ENCODE measurements around the gene CNKSR1. TPM values are rescaled to one million over a fixed set of nuclear protein-coding genes. Genes with fewer than 3 reads are reported as not detected.

CNKSR1 gene
- total and polyA plus RNA-seq, 2 of the 13 experiments (the other 11 are each of a cell fraction or from before 2014, with no cell fraction given) = 3.4 to 8.9 TPM

DNA sequence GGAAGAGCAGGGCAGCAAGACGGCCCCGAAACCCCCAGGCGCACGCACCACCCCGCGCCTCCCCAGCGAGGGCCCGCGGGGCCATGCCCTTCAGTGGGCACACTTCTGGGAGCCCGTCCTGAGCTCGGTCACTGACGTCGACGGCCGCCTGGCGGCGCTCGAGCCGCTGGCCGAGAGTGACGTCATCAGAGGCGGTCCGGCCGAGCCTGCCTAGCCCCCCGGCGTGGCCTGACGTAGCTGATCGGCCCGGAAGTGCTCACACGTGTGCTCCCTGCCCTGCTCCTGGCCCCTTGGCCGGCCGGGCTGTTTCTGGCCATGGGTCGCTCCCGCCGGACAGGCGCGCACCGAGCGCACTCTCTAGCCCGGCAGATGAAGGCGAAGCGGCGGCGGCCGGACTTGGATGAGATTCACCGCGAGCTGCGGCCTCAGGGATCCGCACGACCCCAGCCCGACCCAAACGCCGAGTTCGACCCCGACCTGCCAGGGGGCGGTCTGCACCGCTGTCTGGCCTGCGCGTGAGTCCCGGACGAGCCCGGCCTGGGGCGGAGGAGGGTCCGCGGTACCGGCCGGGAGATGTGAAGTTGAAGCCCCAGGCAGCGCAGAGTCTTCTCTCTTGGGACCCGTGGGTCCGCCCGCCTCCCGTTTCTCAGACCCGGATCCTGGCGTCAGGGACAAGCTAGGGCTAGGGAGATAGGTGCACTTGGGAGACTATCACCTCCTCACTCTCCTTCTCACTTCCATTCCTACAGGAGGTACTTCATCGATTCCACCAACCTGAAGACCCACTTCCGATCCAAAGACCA, 7.4 kb upstream of the CNKSR1 start, which contains the start of gene ZNF593 (continued):
- TF ChIP-seq, protein P1, sequence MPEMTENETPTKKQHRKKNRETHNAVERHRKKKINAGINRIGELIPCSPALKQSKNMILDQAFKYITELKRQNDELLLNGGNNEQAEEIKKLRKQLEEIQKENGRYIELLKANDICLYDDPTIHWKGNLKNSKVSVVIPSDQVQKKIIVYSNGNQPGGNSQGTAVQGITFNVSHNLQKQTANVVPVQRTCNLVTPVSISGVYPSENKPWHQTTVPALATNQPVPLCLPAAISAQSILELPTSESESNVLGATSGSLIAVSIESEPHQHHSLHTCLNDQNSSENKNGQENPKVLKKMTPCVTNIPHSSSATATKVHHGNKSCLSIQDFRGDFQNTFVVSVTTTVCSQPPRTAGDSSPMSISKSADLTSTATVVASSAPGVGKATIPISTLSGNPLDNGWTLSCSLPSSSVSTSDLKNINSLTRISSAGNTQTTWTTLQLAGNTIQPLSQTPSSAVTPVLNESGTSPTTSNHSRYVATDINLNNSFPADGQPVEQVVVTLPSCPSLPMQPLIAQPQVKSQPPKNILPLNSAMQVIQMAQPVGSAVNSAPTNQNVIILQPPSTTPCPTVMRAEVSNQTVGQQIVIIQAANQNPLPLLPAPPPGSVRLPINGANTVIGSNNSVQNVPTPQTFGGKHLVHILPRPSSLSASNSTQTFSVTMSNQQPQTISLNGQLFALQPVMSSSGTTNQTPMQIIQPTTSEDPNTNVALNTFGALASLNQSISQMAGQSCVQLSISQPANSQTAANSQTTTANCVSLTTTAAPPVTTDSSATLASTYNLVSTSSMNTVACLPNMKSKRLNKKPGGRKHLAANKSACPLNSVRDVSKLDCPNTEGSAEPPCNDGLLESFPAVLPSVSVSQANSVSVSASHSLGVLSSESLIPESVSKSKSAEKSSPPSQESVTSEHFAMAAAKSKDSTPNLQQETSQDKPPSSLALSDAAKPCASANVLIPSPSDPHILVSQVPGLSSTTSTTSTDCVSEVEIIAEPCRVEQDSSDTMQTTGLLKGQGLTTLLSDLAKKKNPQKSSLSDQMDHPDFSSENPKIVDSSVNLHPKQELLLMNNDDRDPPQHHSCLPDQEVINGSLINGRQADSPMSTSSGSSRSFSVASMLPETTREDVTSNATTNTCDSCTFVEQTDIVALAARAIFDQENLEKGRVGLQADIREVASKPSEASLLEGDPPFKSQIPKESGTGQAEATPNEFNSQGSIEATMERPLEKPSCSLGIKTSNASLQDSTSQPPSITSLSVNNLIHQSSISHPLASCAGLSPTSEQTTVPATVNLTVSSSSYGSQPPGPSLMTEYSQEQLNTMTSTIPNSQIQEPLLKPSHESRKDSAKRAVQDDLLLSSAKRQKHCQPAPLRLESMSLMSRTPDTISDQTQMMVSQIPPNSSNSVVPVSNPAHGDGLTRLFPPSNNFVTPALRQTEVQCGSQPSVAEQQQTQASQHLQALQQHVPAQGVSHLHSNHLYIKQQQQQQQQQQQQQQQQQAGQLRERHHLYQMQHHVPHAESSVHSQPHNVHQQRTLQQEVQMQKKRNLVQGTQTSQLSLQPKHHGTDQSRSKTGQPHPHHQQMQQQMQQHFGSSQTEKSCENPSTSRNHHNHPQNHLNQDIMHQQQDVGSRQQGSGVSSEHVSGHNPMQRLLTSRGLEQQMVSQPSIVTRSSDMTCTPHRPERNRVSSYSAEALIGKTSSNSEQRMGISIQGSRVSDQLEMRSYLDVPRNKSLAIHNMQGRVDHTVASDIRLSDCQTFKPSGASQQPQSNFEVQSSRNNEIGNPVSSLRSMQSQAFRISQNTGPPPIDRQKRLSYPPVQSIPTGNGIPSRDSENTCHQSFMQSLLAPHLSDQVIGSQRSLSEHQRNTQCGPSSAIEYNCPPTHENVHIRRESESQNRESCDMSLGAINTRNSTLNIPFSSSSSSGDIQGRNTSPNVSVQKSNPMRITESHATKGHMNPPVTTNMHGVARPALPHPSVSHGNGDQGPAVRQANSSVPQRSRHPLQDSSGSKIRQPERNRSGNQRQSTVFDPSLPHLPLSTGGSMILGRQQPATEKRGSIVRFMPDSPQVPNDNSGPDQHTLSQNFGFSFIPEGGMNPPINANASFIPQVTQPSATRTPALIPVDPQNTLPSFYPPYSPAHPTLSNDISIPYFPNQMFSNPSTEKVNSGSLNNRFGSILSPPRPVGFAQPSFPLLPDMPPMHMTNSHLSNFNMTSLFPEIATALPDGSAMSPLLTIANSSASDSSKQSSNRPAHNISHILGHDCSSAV (CRISPR knock-in tag; IDR thresholded peaks at IDR 0.05; ENCODE audit: borderline replicate concordance) = 0 out of 2 replicates have a peak, but pooled peaks have one; percentile 78
- TF ChIP-seq TEAD3 (CRISPR knock-in tag; optimal IDR thresholded peaks at IDR 0.05; ENCODE audit: borderline replicate concordance) (peak; percentile 62), ZNF510 (CRISPR knock-in tag; IDR thresholded peaks at IDR 0.05; ENCODE audit: low read depth) (0 out of 2 replicates have a peak, but pooled peaks have one; percentile 53), HES4 (CRISPR knock-in tag; IDR thresholded peaks at IDR 0.05; ENCODE audit: borderline replicate concordance) (peak; percentile 85; the same call in 1 of the 2 replicates), JUN (CRISPR knock-in tag; IDR thresholded peaks at IDR 0.05) (peak; percentile 91), ZNF251 (CRISPR knock-in tag; IDR thresholded peaks at IDR 0.05) (no peak), ZNF30 (CRISPR knock-in tag; IDR thresholded peaks at IDR 0.05) (no peak)
- TF ChIP-seq, protein P2, sequence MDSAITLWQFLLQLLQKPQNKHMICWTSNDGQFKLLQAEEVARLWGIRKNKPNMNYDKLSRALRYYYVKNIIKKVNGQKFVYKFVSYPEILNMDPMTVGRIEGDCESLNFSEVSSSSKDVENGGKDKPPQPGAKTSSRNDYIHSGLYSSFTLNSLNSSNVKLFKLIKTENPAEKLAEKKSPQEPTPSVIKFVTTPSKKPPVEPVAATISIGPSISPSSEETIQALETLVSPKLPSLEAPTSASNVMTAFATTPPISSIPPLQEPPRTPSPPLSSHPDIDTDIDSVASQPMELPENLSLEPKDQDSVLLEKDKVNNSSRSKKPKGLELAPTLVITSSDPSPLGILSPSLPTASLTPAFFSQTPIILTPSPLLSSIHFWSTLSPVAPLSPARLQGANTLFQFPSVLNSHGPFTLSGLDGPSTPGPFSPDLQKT (CRISPR knock-in tag; IDR thresholded peaks at IDR 0.05; ENCODE audit: borderline replicate concordance) = peak; percentile 90; the same call in 1 of the 2 replicates
- TF ChIP-seq, protein P3, sequence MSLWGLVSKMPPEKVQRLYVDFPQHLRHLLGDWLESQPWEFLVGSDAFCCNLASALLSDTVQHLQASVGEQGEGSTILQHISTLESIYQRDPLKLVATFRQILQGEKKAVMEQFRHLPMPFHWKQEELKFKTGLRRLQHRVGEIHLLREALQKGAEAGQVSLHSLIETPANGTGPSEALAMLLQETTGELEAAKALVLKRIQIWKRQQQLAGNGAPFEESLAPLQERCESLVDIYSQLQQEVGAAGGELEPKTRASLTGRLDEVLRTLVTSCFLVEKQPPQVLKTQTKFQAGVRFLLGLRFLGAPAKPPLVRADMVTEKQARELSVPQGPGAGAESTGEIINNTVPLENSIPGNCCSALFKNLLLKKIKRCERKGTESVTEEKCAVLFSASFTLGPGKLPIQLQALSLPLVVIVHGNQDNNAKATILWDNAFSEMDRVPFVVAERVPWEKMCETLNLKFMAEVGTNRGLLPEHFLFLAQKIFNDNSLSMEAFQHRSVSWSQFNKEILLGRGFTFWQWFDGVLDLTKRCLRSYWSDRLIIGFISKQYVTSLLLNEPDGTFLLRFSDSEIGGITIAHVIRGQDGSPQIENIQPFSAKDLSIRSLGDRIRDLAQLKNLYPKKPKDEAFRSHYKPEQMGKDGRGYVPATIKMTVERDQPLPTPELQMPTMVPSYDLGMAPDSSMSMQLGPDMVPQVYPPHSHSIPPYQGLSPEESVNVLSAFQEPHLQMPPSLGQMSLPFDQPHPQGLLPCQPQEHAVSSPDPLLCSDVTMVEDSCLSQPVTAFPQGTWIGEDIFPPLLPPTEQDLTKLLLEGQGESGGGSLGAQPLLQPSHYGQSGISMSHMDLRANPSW (CRISPR knock-in tag; IDR thresholded peaks at IDR 0.05; ENCODE audit: borderline replicate concordance) = no peak
- TF ChIP-seq, protein P4, sequence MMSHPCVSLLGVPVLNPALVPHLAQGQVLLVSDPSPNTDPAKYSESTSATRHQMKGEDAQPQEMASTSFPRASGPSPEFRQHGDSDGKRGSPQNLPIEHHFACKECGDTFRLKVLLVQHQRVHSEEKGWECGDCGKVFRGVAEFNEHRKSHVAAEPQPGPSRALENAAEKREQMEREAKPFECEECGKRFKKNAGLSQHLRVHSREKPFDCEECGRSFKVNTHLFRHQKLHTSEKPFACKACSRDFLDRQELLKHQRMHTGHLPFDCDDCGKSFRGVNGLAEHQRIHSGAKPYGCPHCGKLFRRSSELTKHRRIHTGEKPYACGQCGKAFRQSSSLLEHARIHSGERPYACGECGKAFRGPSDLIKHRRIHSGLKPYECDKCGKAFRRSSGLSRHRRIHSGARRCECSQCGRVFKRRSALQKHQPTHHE (CRISPR knock-in tag; IDR thresholded peaks at IDR 0.05; ENCODE audit: borderline replicate concordance) = peak; percentile 99
- TF ChIP-seq, protein P5, sequence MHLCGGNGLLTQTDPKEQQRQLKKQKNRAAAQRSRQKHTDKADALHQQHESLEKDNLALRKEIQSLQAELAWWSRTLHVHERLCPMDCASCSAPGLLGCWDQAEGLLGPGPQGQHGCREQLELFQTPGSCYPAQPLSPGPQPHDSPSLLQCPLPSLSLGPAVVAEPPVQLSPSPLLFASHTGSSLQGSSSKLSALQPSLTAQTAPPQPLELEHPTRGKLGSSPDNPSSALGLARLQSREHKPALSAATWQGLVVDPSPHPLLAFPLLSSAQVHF (CRISPR knock-in tag; IDR thresholded peaks at IDR 0.05) = peak; percentile 73; the same call in 1 of the 2 replicates
- TF ChIP-seq, protein P6, sequence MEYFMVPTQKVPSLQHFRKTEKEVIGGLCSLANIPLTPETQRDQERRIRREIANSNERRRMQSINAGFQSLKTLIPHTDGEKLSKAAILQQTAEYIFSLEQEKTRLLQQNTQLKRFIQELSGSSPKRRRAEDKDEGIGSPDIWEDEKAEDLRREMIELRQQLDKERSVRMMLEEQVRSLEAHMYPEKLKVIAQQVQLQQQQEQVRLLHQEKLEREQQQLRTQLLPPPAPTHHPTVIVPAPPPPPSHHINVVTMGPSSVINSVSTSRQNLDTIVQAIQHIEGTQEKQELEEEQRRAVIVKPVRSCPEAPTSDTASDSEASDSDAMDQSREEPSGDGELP (IDR thresholded peaks at IDR 0.05; ENCODE audit: borderline replicate concordance, low read depth) = peak; percentile 21; the same call in 1 of the 2 replicates

All from HepG2 (cell line).